ENCODE data around the gene BAHCC1. TPM values are rescaled to one million over a fixed set of nuclear protein-coding genes. Genes with fewer than 3 reads are reported as not detected.

Gene BAHCC1
- total RNA-seq, 1 donor from 2014 or later, result 8.4 TPM

DNA sequence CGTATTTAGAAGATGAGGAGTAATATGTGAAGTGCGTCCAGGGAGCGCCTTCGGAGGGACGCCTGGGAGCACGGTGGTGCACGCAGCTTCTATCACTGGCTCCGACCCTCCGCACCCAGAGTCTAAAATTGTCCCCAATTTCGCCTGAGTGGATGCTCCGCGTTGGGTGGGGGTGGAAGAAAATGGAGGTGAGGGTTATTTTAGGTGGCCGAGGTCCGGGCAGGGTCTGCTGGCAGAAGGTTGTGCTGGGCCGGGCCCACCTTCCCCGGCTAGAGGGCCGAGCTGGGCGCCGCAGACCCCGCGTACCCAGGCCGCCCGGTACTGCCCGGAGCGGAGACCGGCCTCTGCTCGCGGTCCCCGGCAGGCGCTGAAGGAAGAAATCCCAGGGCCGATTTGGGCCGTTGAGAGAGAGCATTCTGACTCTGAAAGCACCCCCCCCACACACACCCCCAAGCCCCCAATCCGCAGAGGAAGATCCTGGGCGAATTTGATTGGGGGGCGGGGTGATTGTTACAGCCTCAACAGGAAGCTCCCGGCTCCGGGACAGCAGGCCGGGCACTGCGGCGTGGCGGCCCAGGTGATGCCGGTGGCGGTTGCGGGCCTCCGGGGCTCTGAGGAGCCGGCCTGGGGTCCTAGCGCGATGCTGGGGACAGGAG, 3.0 kb downstream of the BAHCC1 start:
- H3K27me3 ChIP-seq (ENCODE audit: control insufficient read depth in 3 of 3, insufficient read depth in 3 of 3, low read length in 3 of 3), result peaks cover 0 to 4% (median 0%) of the 10 kb centered on the region in 3 donors
- peak overlapping the region; percentile 74 to 90 (median 87) for H3K4me3 ChIP-seq (ENCODE audit: low read length in 3 of 3)
- H3K9me3 ChIP-seq (ENCODE audit: control insufficient read depth in 3 of 3, low read length in 3 of 3), result no peaks in the 10 kb centered on the region
- H3K36me3 ChIP-seq (ENCODE audit: control insufficient read depth in 3 of 3, insufficient read depth in 3 of 3, low read length in 3 of 3), result no peaks in the 10 kb centered on the region
- H3K4me1 ChIP-seq (ENCODE audit: control insufficient read depth in 3 of 3, insufficient read depth in 3 of 3, low read length in 3 of 3), result peaks cover 44 to 65% (median 46%) of the 10 kb centered on the region in 3 donors
- peak overlapping the region; percentile 96 for H3K27ac ChIP-seq (ENCODE audit: low read depth, low read length)
- peak overlapping the region; percentile 86 to 96 (median 95) for H3K9ac ChIP-seq (ENCODE audit: low read depth in 1 of 3, low read length in 3 of 3)

DNA sequence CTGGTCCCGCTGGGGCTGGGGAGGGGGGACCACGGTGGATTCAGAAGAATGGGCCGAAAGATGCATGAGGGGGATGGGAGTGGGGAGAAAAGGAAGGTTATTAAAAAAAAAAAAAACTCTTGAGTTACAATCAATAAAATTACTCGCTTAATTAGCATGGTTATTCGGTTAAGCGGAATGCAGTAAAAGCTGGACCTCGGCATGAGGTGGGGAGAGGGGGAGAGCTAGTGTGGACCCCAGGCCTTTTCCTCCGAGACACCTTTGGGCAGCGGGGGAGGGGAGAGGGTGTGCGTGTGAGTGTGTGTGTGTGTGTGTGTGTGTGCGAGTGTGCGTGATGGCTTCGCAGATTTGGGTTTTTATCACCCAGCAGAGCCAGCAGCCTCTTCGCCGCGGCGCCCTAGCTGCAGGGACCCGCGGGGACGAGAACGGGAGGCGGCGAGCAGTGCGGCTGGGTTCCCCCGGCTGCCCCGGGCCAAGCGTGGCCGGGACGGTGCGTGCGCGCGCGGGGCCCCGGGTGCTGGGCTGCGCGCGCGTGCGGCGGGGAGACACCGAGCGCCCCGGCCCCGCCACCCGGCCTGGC, 3.7 kb downstream of the BAHCC1 start:
- Histone ChIP-seq H3K27ac (ENCODE audit: low read depth, low read length) (peak overlapping the region; percentile 96), H3K27me3 (ENCODE audit: control insufficient read depth in 3 of 3, insufficient read depth in 3 of 3, low read length in 3 of 3) (peaks cover 0 to 4% (median 0%) of the 10 kb centered on the region in 3 donors), H3K36me3 (ENCODE audit: control insufficient read depth in 3 of 3, insufficient read depth in 3 of 3, low read length in 3 of 3) (no peaks in the 10 kb centered on the region), H3K4me3 (ENCODE audit: low read length in 3 of 3) (peak overlapping the region; percentile 74 to 90 (median 87)), H3K9ac (ENCODE audit: low read depth in 1 of 3, low read length in 3 of 3) (peak overlapping the region; percentile 86 to 96 (median 95)), H3K4me1 (ENCODE audit: control insufficient read depth in 3 of 3, insufficient read depth in 3 of 3, low read length in 3 of 3) (peaks cover 46 to 68% (median 51%) of the 10 kb centered on the region in 3 donors), H3K9me3 (ENCODE audit: control insufficient read depth in 3 of 3, low read length in 3 of 3) (no peaks in the 10 kb centered on the region)

DNA sequence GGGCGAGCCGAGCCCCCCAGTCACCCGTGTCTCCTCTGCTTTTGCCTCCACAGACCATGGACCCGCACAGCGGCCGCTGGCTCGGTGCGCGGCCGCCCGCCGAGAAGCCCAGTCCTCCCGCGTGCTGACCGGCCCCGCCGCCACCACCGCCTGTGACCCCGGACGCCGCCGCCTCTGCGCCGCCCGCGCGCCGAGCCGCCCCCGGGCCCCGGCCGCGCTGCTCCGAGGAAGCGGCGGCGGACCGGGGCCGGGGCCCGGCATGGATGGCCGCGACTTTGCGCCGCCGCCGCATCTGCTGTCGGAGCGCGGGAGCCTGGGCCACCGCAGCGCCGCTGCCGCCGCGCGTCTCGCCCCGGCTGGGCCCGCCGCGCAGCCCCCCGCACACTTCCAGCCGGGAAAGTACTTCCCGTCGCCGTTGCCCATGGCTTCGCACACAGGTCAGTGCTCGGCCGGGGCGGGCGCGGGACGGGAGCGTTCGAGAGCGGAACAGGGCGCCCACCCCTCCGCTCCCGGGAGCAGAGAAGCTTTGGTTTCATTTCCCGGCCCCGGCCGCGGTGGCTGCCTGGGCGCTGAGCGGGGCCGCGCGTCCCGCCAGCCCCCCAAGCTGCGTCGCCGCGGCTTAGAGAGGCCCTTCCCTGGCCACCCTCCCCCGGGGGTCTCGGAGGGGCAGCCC, 4.4 kb downstream of the BAHCC1 start:
- H3K27ac ChIP-seq (ENCODE audit: low read depth, low read length), result peak overlapping the region; percentile 94
- peaks cover 0 to 4% (median 0%) of the 10 kb centered on the region in 3 donors for H3K27me3 ChIP-seq (ENCODE audit: control insufficient read depth in 3 of 3, insufficient read depth in 3 of 3, low read length in 3 of 3)

DNA sequence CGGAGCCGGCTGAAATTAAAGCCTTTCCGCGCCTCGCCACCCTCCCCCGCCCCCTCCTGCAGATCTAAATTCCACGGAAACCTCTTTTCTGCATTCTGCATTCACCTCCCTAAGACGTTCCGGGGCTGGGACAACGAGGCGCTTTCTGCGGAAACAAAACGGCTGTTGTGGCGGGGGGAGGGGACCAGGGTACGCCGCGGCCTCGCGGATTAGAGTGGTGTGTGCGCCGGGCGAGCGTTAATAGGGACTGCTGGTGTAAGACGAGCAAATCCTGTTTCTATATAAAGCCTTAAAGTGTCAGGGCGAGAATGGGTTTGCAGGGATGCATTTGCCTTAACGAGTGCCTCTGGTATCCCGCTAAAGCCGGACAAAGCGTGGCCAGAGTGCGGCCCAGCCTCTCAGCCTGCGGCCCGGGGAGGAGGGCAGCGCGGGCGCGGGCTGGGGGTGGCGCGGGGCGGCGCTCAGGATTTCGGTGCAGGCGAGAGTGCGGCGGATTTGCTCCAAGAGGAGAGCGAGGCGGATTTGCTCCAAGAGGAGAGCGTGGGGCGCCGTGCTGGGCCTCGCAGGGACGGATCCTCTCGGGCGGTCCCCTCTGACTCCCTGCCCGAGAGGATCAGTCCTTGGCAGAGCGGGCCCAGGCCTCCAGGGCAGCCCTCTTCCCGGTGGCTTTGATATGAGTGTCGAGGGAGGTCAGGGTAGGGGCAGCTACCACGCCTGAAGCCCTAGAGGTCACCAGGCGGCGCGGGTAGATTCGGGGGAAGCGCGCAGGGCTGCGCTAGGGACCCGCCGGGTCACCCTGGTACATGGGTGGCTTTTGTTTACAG, 5.1 kb downstream of the BAHCC1 start:
- Histone ChIP-seq H3K4me1 (ENCODE audit: control insufficient read depth in 3 of 3, insufficient read depth in 3 of 3, low read length in 3 of 3) (peaks cover 48 to 68% (median 52%) of the 10 kb centered on the region in 3 donors), H3K4me3 (ENCODE audit: low read length in 3 of 3) (peak overlapping the region; percentile 68 to 77 (median 74)), H3K36me3 (ENCODE audit: control insufficient read depth in 3 of 3, insufficient read depth in 3 of 3, low read length in 3 of 3) (no peaks in the 10 kb centered on the region), H3K9me3 (ENCODE audit: control insufficient read depth in 3 of 3, low read length in 3 of 3) (no peaks in the 10 kb centered on the region), H3K9ac (ENCODE audit: low read depth in 1 of 3, low read length in 3 of 3) (peak overlapping the region; percentile 78 to 88 (median 79)), H3K27ac (ENCODE audit: low read depth, low read length) (peak overlapping the region; percentile 94), H3K27me3 (ENCODE audit: control insufficient read depth in 3 of 3, insufficient read depth in 3 of 3, low read length in 3 of 3) (peaks cover 0 to 4% (median 0%) of the 10 kb centered on the region in 3 donors)

More for the DNA sequence above, 4.4 kb downstream of the BAHCC1 start:
- H3K9ac ChIP-seq (ENCODE audit: low read depth in 1 of 3, low read length in 3 of 3), result peak overlapping the region; percentile 78 to 88 (median 79)
- H3K9me3 ChIP-seq (ENCODE audit: control insufficient read depth in 3 of 3, low read length in 3 of 3), result no peaks in the 10 kb centered on the region
- peak overlapping the region; percentile 68 to 77 (median 74) for H3K4me3 ChIP-seq (ENCODE audit: low read length in 3 of 3)
- no peaks in the 10 kb centered on the region for H3K36me3 ChIP-seq (ENCODE audit: control insufficient read depth in 3 of 3, insufficient read depth in 3 of 3, low read length in 3 of 3)
- H3K4me1 ChIP-seq (ENCODE audit: control insufficient read depth in 3 of 3, insufficient read depth in 3 of 3, low read length in 3 of 3), result peaks cover 47 to 68% (median 50%) of the 10 kb centered on the region in 3 donors

GRCh38 chr17:81400996-81401722, 5.9 kb downstream of the BAHCC1 start:
- peak overlapping the region; percentile 94 for H3K27ac ChIP-seq (ENCODE audit: low read depth, low read length)
- peaks cover 56 to 72% (median 60%) of the 10 kb centered on the region in 3 donors for H3K4me1 ChIP-seq (ENCODE audit: control insufficient read depth in 3 of 3, insufficient read depth in 3 of 3, low read length in 3 of 3)
- no peaks in the 10 kb centered on the region for H3K36me3 ChIP-seq (ENCODE audit: control insufficient read depth in 3 of 3, insufficient read depth in 3 of 3, low read length in 3 of 3)
- H3K4me3 ChIP-seq (ENCODE audit: low read length in 3 of 3), result peak overlapping the region; percentile 68 to 77 (median 74)
- peaks cover 0 to 3% (median 0%) of the 10 kb centered on the region in 3 donors for H3K27me3 ChIP-seq (ENCODE audit: control insufficient read depth in 3 of 3, insufficient read depth in 3 of 3, low read length in 3 of 3)
- H3K9ac ChIP-seq (ENCODE audit: low read depth in 1 of 3, low read length in 3 of 3), result peak overlapping the region; percentile 78 to 88 (median 79)
- no peaks in the 10 kb centered on the region for H3K9me3 ChIP-seq (ENCODE audit: control insufficient read depth in 3 of 3, low read length in 3 of 3)

- Histone ChIP-seq H3K27ac (ENCODE audit: low read depth, low read length) (peak overlapping the region; percentile 94), H3K4me1 (ENCODE audit: control insufficient read depth in 3 of 3, insufficient read depth in 3 of 3, low read length in 3 of 3) (peaks cover 62 to 75% (median 66%) of the 10 kb centered on the region in 3 donors), H3K36me3 (ENCODE audit: control insufficient read depth in 3 of 3, insufficient read depth in 3 of 3, low read length in 3 of 3) (no peaks in the 10 kb centered on the region), H3K9me3 (ENCODE audit: control insufficient read depth in 3 of 3, low read length in 3 of 3) (no peaks in the 10 kb centered on the region), H3K9ac (ENCODE audit: low read depth in 1 of 3, low read length in 3 of 3) (peak overlapping the region in 2 of 3 donors; percentile 60 to 88), H3K27me3 (ENCODE audit: control insufficient read depth in 3 of 3, insufficient read depth in 3 of 3, low read length in 3 of 3) (no peaks in the 10 kb centered on the region), H3K4me3 (ENCODE audit: low read length in 3 of 3) (peak overlapping the region in 2 of 3 donors; percentile 30 to 41)
Observed at GRCh38 chr17:81401723-81402529, 6.7 kb downstream of the BAHCC1 start.

GRCh38 chr17:81402530-81402941, 7.3 kb downstream of the BAHCC1 start:
- no peak overlapping the region for H3K4me3 ChIP-seq (ENCODE audit: low read length in 3 of 3)
- peak overlapping the region; percentile 94 for H3K27ac ChIP-seq (ENCODE audit: low read depth, low read length)

DNA sequence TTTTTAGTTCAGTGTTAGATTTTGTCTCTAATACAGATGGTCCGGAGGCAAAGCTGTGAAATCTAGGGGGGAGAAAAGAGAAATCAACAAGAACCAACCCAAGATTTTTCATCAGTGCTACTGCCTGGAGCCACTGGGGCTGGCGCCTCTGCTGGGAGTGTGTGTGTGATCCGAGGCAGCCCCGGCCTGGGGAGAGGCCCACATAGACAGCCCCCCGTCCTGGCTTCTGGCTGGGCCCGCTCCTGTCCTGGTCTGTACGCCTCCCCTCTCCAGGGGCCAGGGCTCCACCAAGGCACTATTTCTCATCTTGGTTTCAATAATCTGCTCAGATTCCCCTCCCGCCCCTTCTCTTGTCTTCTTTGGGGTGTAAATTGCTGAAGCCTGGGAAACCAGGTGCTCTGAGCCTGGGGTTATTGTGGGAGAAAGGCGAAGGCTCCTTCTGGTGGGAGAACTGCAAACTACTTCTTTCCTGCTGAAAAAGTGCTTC, 7.8 kb downstream of the BAHCC1 start:
- Histone ChIP-seq H3K27ac (ENCODE audit: low read depth, low read length) (peak overlapping the region; percentile 94), H3K9me3 (ENCODE audit: control insufficient read depth in 3 of 3, low read length in 3 of 3) (no peaks in the 10 kb centered on the region), H3K36me3 (ENCODE audit: control insufficient read depth in 3 of 3, insufficient read depth in 3 of 3, low read length in 3 of 3) (no peaks in the 10 kb centered on the region), H3K27me3 (ENCODE audit: control insufficient read depth in 3 of 3, insufficient read depth in 3 of 3, low read length in 3 of 3) (no peaks in the 10 kb centered on the region), H3K4me3 (ENCODE audit: low read length in 3 of 3) (peak overlapping the region in 1 of 3 donors; percentile 22), H3K4me1 (ENCODE audit: control insufficient read depth in 3 of 3, insufficient read depth in 3 of 3, low read length in 3 of 3) (peaks cover 64 to 76% (median 68%) of the 10 kb centered on the region in 3 donors), H3K9ac (ENCODE audit: low read depth in 1 of 3, low read length in 3 of 3) (no peak overlapping the region)

More at GRCh38 chr17:81402530-81402941, 7.3 kb downstream of the BAHCC1 start:
- Histone ChIP-seq H3K4me1 (ENCODE audit: control insufficient read depth in 3 of 3, insufficient read depth in 3 of 3, low read length in 3 of 3) (peaks cover 68 to 78% (median 68%) of the 10 kb centered on the region in 3 donors), H3K9ac (ENCODE audit: low read depth in 1 of 3, low read length in 3 of 3) (no peak overlapping the region), H3K27me3 (ENCODE audit: control insufficient read depth in 3 of 3, insufficient read depth in 3 of 3, low read length in 3 of 3) (no peaks in the 10 kb centered on the region), H3K9me3 (ENCODE audit: control insufficient read depth in 3 of 3, low read length in 3 of 3) (no peaks in the 10 kb centered on the region), H3K36me3 (ENCODE audit: control insufficient read depth in 3 of 3, insufficient read depth in 3 of 3, low read length in 3 of 3) (no peaks in the 10 kb centered on the region)
